GM15510 (cell line): ENCODE measurements around the gene MLLT10.

Source experiments
- POLR2A ChIP-seq: IDR thresholded peaks from 3 replicates; pipeline ENCODE4 v1.6.1; 2011; ENCODE audit warnings: borderline replicate concordance; ENCODE audit not compliant: insufficient read length; ENCODE audit errors: extremely low read depth

MLLT10 gene

DNA sequence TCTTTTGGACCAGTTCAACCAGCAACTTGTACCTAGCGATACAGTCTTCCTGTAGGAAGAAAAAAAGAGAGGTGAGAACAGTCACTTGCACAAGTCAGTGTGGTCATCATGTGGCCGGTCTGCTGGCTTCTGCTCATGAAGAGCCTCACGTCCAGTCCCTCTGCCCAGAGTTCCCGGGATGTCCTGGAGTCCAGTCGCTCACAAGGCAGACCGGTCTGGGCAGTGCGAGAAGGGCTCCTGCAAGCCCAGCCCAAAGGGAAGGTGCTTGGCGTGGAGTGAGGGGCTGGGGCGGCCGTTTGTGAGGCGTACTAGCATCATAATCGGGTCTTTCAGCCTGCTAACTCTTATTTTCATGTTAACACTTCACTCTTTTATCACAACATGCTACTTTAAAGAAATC lies 222.7 kb downstream of the MLLT10 start:
- TF ChIP-seq POLR2A, result no peak

DNA sequence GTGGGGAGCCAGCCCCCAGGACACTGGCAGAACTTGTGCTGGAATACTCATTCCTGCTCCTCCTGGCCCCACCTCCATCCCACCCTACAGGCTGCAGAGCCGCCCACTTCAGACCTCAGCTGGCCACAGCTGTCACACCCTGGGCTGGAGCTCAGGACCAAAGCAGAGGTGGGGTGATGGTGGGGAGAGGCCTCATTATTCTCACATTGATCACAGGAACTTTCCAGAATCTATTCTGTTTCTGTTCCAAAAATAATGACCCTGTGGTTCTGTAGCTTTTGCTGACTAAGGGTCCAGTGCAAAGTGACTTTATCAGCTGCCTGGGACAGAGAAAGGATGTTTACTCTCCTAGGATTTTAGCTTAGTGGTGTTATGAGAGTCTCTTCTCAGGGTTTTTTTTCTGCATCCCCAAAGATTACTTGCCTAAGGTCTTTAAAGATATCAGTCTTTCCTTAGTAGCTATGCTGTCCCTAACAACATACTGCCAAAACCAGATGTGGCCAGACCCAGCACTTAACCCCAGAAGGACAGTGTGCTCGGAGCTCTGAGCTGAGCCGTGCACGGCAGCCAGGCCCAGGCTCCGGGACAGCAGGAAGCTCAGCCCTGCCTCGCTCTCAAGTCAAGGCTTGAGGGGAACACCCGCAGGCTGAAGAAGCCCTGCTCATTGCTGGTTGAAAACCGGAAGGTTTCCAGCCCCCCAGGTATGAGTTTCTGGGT lies 223.3 kb downstream of the MLLT10 start:
- no peak for TF ChIP-seq POLR2A

DNA sequence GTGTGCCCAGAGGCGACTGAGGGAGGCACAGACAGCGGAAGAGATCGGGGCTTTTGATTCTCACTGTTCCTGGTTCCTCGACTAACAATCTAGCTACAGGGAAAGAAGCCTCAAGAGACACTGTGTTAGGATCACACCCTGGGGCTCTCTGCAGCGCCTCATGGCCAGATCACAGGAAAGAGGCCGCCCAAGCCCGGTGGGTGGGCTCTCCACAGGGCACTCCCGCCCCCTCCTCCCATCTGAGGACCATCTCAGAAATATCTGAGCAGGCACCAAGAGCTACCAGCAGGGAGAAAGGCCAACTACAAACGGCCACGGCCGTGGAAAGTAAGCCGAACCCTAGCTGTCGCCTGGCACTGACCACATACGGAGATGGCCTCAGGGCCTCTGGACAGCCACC lies 224.2 kb downstream of the MLLT10 start:
- TF ChIP-seq POLR2A, result no peak

DNA sequence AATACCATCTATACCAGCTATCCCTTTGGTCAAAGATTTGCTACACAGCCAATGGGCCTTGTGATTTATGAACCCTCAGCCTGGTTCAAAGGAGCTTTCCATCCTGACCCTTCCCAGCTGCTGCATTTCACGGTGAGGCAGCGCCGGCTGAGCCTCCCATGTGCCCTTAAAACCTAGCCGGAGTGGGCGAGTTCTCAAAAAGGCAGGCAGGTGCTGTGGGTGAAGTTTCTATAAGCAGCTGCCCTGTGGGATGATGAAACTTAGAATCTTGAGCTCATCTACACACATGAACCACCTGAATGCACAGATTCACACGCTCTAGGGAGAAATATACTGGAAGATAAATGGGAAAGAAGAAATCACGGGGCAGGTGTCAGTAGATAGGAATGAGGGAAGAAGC lies 224.7 kb downstream of the MLLT10 start:
- no peak for TF ChIP-seq POLR2A

DNA sequence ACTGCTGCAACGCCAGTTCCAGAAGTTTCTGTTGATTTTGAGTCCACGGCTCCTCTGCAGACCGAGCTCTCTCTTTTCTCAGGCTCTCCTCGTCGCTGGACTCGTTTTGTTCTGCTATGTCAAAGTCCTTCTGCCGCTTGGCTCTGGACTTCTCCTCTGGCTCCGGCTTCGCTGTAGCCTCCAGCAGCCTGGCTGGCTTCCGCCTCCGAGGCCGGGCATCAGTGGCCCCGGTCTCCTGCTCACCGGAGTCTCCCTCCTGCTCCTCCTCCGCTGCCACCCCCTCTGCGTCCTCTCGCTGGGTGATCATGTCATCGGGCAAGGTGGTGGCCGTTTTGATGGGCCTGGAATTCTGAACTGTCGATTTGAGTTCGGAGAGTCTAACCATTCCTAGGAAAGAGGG lies 225.2 kb downstream of the MLLT10 start:
- no peak for TF ChIP-seq POLR2A

DNA sequence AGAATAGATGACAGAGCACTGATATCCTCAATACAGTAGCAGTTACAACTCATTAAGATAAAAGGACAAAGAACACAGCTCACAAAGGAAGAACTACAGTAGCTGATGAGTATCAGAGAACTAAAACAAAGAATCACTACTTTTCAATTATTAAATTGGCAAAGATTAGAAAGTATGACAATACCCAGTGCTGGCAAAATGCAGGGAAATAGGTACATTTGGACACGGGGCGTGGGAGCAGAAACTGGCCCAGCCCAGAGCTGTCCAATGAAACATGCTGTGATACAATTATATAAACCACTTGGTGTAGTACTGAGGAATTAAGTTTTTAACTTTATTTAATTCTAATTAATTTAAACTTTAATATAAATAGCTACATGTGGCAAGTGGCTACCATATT lies 226.3 kb downstream of the MLLT10 start:
- TF ChIP-seq POLR2A, result no peak

DNA sequence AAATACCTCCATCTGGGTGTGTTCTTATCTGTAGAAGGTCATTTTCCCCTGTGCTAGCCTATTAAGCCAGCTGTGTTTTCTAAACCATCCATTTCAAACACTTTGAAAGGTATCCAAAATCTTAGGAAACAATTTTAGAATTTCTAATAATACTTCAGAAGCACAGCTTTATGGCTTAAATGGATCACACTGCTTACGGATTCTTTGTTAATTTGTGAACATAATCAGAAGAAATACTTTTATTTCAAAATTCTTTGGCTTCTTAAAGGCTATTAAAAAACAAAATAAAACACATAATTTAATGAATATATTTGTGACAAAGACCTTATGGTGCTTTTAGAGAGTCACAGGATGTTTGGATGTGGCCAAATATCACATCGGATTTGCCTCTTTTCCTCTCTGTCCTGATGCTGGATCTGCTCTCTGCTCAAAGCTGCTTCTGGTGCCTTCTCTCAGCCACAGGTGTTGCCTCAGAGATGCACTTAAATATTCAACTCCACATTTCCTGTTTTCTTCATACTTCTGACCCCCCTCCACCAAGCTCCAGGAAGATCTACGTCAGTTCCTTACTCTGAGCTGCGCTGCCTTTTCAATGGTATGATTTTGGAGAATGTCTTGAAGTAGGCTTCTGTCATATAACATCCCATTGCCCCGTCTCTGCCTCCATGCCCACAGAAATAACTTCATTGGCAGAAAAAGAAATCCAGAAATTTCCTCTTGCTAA lies 230.6 kb downstream of the MLLT10 start:
- no peak for TF ChIP-seq POLR2A

DNA sequence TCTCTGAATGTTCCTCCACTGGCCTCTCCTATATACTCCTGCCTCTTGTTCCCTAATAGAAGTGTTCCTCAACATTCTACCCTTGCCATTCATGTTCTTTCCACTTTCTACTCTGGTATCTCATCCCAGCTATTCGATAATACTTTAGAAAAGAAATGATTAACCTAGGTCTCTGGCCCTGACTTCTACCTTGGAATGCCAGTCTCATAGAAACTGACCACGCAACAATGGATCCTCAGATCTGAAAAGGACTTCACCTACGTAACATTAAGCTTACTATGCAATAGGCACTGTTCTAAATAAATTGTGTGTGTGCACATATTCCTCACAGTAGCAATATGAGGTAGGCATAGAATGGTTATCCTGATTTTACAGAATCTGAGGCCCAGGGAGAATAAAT lies 235.0 kb downstream of the MLLT10 start:
- TF ChIP-seq POLR2A, result no peak

DNA sequence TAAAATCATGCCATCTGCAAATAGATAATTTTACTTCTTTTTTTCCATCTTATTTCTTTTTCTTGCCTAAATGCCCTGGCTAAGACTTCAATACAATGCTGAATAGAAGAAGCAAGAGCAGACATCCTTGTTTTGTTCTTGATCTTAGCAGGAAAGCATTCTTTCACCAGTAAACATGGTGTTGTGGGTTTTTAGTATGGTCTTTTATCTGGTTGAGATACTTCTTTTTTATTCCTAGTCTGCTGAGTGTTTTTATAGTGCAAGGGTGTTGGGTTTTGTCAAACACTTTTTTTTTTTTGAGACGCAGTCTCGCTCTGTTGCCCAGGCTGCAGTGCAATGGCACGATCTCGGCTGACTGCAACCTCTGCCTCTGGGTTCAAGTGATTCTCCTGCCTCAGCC lies 237.2 kb downstream of the MLLT10 start:
- no peak for TF ChIP-seq POLR2A

DNA sequence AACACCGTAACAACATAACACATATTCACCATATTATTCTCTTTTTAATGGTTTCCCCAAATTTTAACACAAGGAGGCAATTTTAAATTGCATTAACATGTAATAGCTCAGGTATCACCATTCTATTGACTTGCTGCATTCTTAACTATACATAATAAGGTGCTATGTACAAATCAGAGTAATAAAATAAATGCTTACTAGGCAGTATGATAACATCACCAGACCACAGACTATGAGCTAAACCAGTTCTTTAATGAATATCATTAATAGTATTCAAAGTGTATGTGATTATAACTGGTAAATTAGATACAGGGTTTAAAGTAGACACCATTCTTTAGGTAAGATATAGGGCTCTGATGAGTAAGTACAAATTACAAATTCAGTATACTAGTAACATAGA lies 242.9 kb downstream of the MLLT10 start:
- TF ChIP-seq POLR2A, result no peak

DNA sequence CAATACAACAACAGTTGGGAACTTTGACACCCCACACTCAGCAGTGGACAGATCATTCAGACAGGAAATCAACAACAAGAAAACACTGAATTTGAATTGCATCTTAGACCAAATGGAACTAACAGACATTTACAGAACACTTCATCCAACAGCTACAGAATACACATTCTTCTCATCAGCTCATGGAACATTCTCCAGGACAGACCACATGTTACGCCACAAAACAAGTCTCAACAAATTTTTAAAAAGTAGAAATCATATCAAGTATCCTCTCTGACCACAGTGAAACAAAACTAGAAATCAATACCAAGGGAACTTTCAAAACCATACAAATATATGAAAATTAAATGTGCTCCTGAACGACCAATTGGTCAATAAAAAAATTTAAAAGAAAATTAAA lies 257.2 kb downstream of the MLLT10 start:
- no peak for TF ChIP-seq POLR2A
